Fibroblast of mammary gland (primary cell): ENCODE results near the gene SRPRA.

ENCODE experiments used
- DNase-seq: peaks from one replicate; pipeline ENCODE4 v3.0.0-alpha.2; 2010; ENCODE audit warnings: low read depth
- H3K4me3 ChIP-seq: 2 replicates; pipeline ENCODE4 v1.5.1; 2011; ENCODE audit warnings: low read depth, mild to moderate bottlenecking, low read length, moderate library complexity; ENCODE audit not compliant: control insufficient read depth
- CTCF ChIP-seq: conservative IDR thresholded peaks from 2 replicates; pipeline ENCODE4 v1.5.1; 2011; ENCODE audit warnings: low read depth, low read length, inconsistent platforms; ENCODE audit not compliant: control insufficient read depth, insufficient read depth

SRPRA gene

GRCh38 chr11:126304457-126305075 is 35.9 kb upstream of the SRPRA start:
- TF ChIP-seq CTCF = no peak
- no peak for DNase-seq
- H3K4me3 ChIP-seq = peak overlapping the region; percentile 87

GRCh38 chr11:126303623-126304456 is 35.1 kb upstream of the SRPRA start, which contains the start of gene DCPS:
Gene DCPS (plus strand): TSS chr11:126304060. CDS start chr11:126304081, 21 bp downstream.
- TF ChIP-seq CTCF = no peak
- DNase-seq = peak; percentile 85
- H3K4me3 ChIP-seq = peak within 1 kb of the TSS; percentile 87

- H3K4me3 ChIP-seq = no peak overlapping the region
- no peak for TF ChIP-seq CTCF
- DNase-seq = no peak
Observed at GRCh38 chr11:126297004-126297403, 28.3 kb upstream of the SRPRA start.

- no peak for DNase-seq
- no peak for TF ChIP-seq CTCF
- no peak overlapping the region for H3K4me3 ChIP-seq
Observed at GRCh38 chr11:126293726-126294125, 25.0 kb upstream of the SRPRA start.

- no peak overlapping the region for H3K4me3 ChIP-seq
- no peak for DNase-seq
- no peak for TF ChIP-seq CTCF
Observed at GRCh38 chr11:126290887-126291286, 22.2 kb upstream of the SRPRA start.

GRCh38 chr11:126288237-126288636 is 19.5 kb upstream of the SRPRA start:
- no peak for TF ChIP-seq CTCF
- no peak for DNase-seq
- no peak overlapping the region for H3K4me3 ChIP-seq

GRCh38 chr11:126284829-126285228 is 16.1 kb upstream of the SRPRA start:
- peak; percentile 97 for DNase-seq
- TF ChIP-seq CTCF = no peak
- H3K4me3 ChIP-seq = no peak overlapping the region
